ENCODE results near the gene FXYD5.

DNA sequence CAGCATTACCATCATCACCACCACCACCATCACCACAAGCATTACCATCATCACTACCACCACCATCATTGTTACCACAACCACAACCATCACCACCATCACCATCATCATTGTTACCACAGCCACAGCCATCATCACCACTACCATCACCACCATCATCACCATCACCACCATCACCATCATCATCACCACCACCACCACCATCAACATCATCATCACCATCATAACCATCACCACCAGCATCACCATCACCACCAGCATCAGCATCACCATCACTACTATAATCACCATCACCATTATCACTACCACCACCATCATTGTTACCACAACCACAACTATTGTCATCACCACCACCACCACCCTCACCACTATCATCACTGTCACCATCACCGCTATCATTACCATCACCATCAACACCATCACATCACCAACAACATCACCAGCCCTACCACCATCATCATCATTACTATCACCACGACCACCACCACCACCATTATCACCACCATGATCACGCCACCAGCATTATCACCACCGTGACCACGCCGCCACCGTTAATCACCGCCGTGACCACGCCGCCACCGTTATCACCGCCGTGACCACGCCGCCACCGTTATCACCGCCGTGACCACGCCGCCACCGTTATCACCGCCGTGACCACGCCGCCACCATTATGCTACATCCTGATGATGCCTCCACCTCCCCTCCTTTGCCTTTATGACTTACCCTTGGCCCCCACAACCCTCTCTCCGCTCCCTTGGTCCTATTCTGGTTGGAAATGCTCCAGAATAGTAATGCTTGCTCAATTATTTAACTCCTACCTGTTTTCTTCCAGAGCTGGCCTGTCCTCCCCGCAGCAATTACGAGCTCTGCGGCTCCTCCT is 48.9 kb upstream of the FXYD5 start:
- TF ChIP-seq, protein P1, sequence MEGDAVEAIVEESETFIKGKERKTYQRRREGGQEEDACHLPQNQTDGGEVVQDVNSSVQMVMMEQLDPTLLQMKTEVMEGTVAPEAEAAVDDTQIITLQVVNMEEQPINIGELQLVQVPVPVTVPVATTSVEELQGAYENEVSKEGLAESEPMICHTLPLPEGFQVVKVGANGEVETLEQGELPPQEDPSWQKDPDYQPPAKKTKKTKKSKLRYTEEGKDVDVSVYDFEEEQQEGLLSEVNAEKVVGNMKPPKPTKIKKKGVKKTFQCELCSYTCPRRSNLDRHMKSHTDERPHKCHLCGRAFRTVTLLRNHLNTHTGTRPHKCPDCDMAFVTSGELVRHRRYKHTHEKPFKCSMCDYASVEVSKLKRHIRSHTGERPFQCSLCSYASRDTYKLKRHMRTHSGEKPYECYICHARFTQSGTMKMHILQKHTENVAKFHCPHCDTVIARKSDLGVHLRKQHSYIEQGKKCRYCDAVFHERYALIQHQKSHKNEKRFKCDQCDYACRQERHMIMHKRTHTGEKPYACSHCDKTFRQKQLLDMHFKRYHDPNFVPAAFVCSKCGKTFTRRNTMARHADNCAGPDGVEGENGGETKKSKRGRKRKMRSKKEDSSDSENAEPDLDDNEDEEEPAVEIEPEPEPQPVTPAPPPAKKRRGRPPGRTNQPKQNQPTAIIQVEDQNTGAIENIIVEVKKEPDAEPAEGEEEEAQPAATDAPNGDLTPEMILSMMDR (IDR thresholded peaks at IDR 0.05), result no peak
- TF ChIP-seq POLR2A (IDR thresholded peaks at IDR 0.05), result no peak

Data from body of pancreas (tissue), 4 donors.